ENCODE measurements around the gene COPG1.

COPG1 gene

DNA sequence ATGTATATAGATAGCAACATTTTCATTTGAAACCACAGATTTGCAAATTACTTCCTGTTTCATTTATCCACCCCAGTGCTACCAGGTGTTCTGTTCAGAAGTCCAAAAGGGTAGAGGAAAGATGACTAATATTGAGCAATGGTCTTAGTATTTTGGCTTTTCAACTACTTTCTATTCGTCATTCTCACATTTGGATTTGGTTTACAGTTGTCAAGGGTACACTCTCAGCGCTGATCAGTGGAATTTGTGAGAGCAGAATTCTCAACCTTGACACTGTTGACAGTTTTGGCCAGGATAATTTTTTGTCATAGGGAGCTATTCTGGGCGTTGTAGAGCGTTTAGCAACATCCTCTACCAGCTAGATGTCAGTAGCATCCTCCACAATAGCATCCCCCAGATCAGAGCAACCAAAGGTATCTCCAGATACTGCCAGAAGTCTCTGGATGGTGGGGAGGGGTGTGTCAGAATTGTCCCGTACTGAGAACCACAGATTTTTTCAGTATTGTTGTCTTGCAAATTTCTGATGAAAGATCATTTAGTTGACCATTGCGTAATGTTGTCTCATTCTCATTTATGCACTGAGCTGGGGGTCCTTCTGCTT lies 33.4 kb downstream of the COPG1 start:
- DNase-seq, result no peak
- peaks cover 10% of the 10 kb centered on the region for H3K36me3 ChIP-seq

DNA sequence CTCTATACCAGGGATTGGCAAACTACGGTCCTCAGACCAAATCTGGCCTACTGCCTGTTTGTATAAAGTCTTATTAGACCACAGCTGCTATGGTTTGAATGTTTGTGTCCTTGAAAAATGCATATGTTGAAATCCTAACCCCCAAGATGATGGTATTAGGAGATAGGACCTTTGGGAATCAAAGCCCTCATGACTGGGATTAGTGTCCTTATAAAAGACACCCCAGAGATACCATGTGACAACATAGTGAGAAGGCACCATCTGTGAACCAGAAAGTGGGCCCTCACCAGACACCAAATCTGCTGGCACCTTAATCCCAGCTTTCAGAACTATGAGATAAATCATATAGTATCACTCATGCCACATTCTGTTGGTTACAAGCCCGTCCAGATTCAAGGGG lies 36.7 kb downstream of the COPG1 start:
- Histone ChIP-seq H3K4me3 (ENCODE audit: low read depth, low read length) (no peak overlapping the region), H3K9me3 (ENCODE audit: severe bottlenecking) (no peaks in the 10 kb centered on the region), H3K36me3 (peaks cover 27% of the 10 kb centered on the region), H3K27ac (peak overlapping the region; percentile 23; the same call in 1 of the 2 replicates), H3K27me3 (ENCODE audit: insufficient read depth, low read depth, severe bottlenecking) (no peaks in the 10 kb centered on the region)
- peak; percentile 35 for DNase-seq
- TF ChIP-seq, protein P1, sequence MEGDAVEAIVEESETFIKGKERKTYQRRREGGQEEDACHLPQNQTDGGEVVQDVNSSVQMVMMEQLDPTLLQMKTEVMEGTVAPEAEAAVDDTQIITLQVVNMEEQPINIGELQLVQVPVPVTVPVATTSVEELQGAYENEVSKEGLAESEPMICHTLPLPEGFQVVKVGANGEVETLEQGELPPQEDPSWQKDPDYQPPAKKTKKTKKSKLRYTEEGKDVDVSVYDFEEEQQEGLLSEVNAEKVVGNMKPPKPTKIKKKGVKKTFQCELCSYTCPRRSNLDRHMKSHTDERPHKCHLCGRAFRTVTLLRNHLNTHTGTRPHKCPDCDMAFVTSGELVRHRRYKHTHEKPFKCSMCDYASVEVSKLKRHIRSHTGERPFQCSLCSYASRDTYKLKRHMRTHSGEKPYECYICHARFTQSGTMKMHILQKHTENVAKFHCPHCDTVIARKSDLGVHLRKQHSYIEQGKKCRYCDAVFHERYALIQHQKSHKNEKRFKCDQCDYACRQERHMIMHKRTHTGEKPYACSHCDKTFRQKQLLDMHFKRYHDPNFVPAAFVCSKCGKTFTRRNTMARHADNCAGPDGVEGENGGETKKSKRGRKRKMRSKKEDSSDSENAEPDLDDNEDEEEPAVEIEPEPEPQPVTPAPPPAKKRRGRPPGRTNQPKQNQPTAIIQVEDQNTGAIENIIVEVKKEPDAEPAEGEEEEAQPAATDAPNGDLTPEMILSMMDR (IDR thresholded peaks at IDR 0.05; ENCODE audit: low read depth, low read length), result no peak

More for the DNA sequence above, 33.4 kb downstream of the COPG1 start:
- Histone ChIP-seq H3K9me3 (ENCODE audit: severe bottlenecking) (no peaks in the 10 kb centered on the region), H3K4me3 (ENCODE audit: low read depth, low read length) (no peak overlapping the region), H3K27ac (no peak overlapping the region), H3K27me3 (ENCODE audit: insufficient read depth, low read depth, severe bottlenecking) (no peaks in the 10 kb centered on the region)
- TF ChIP-seq, protein P1 (IDR thresholded peaks at IDR 0.05; ENCODE audit: low read depth, low read length), result no peak

DNA sequence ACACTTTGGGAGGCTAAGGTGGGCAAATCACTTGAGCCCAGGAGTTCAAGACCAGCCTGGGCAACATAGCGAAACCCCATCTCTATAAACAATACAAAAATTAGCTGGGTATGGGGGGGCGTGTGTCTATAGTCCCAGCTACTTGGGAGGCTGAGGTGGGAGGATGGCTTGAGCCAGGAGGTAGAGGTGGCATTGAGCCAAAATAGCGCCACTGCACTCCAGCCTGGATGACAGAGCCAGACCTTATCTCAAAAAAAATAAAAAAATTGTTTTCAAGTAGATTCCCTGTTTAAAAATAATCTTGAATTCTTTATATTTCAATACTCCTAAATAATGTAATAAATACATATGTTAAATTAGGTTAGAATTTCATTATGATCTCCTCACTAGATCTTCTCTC lies 39.0 kb downstream of the COPG1 start:
- TF ChIP-seq, protein P1 (IDR thresholded peaks at IDR 0.05; ENCODE audit: low read depth, low read length), result no peak
- DNase-seq, result no peak
- Histone ChIP-seq H3K36me3 (peaks cover 38% of the 10 kb centered on the region), H3K4me3 (ENCODE audit: low read depth, low read length) (no peak overlapping the region), H3K27ac (no peak overlapping the region), H3K9me3 (ENCODE audit: severe bottlenecking) (no peaks in the 10 kb centered on the region), H3K27me3 (ENCODE audit: insufficient read depth, low read depth, severe bottlenecking) (no peaks in the 10 kb centered on the region)

DNA sequence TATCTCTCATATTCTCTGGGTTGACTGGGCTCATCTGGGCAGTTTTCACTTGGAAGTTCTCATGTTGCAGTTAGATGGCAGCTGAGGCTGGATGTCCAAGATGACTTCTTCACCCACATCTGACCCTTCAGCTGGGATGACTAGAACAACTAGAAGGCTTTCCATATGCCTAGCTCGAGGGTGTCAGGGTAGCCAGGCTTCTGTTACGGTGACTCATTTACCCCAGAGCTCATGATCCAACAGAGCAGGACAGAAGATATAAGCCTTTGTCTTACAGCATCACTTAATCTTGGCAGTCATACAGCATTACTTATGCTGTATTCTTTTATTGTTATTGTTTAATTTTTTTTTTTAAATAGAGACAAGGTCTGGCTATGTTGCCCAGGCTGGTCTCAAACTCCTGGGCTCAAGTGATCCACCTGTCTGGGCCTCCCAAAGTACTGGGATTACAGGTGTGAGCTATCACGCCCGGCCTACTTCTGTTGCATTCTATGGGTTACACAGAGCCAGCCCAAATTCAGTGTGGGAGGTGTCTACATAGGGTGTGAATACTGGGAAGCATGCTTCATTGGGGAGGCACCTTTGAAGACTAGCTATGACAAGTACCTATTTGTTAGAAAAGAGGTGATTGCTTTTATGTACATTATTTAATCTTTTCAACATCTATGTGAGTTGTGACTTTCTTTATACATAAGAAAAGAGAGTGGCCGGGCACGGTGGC lies 40.0 kb downstream of the COPG1 start:
- H3K4me3 ChIP-seq (ENCODE audit: low read depth, low read length), result no peak overlapping the region
- H3K27ac ChIP-seq, result no peak overlapping the region
- H3K27me3 ChIP-seq (ENCODE audit: insufficient read depth, low read depth, severe bottlenecking), result no peaks in the 10 kb centered on the region
- TF ChIP-seq, protein P1 (IDR thresholded peaks at IDR 0.05; ENCODE audit: low read depth, low read length), result no peak
- H3K9me3 ChIP-seq (ENCODE audit: severe bottlenecking), result no peaks in the 10 kb centered on the region
- no peak for DNase-seq
- H3K36me3 ChIP-seq, result peaks cover 46% of the 10 kb centered on the region

DNA sequence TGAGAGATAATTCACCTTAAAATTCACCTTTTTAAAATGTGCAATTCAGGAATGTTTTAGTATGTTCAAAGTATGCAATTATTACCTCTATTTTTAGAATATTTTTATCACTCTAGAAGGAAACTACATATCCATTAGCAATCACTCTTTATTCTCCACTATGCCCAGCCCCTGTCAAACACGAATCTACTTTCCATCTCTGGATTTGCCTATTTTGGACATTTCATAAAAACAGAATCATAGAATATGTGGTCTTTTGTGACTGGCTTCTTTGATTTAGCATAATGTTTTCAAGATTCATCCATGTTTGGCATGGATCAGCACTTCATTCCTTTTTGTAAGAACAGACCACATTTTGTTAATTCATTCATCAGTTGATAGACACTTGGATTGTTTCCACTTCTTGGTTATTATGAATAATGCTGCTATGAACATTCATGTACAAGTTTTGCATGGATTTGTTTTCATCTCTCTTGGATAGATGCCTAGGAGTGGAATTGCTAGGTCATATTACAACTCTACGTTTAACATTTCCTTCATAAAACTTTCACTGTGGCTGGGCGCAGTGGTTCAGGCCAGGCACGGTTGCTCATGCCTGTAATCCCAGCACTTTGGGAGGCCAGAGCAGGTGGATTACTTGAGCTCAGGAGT lies 42.0 kb downstream of the COPG1 start:
- Histone ChIP-seq H3K27ac (no peak overlapping the region), H3K36me3 (peaks cover 48% of the 10 kb centered on the region)
- TF ChIP-seq, protein P1 (IDR thresholded peaks at IDR 0.05; ENCODE audit: low read depth, low read length), result no peak

More for the DNA sequence above, 42.0 kb downstream of the COPG1 start:
- H3K9me3 ChIP-seq (ENCODE audit: severe bottlenecking), result no peaks in the 10 kb centered on the region
- H3K4me3 ChIP-seq (ENCODE audit: low read depth, low read length), result no peak overlapping the region
- no peak for DNase-seq
- H3K27me3 ChIP-seq (ENCODE audit: insufficient read depth, low read depth, severe bottlenecking), result no peaks in the 10 kb centered on the region

Data from WERI-Rb-1 (cell line).